HEK293 (cell line): ENCODE results near the gene MPZL1.

Experiments used
- BCL6B ChIP-seq: fragments of 450-650 bp; formaldehyde crosslinking; IDR thresholded peaks from 2 replicates; pipeline ENCODE4 v1.5.1; 2017; ENCODE audit warnings: missing biosample characterization, missing genetic modification characterization
- GFI1B ChIP-seq: fragments of 450-650 bp; formaldehyde crosslinking; IDR thresholded peaks from 2 replicates; pipeline ENCODE4 v1.5.1; 2016; ENCODE audit warnings: missing biosample characterization, missing genetic modification characterization
- HIC1 ChIP-seq: fragments of 450-650 bp; formaldehyde crosslinking; IDR thresholded peaks from 2 replicates; pipeline ENCODE4 v1.5.1; 2016; ENCODE audit warnings: missing biosample characterization, missing genetic modification characterization
- PATZ1 ChIP-seq: fragments of 450-650 bp; formaldehyde crosslinking; IDR thresholded peaks from 2 replicates; pipeline ENCODE4 v1.5.1; 2016; ENCODE audit warnings: missing biosample characterization, missing genetic modification characterization
- RBAK ChIP-seq: fragments of 450-650 bp; formaldehyde crosslinking; IDR thresholded peaks from 2 replicates; pipeline ENCODE4 v1.5.1; 2016; ENCODE audit warnings: missing biosample characterization, missing genetic modification characterization
- SALL2 ChIP-seq: fragments of 450-650 bp; formaldehyde crosslinking; IDR thresholded peaks from 2 replicates; pipeline ENCODE4 v1.5.0; 2017; ENCODE audit warnings: missing biosample characterization, mild to moderate bottlenecking, missing genetic modification characterization, borderline replicate concordance
- ZBTB49 ChIP-seq: fragments of 450-650 bp; formaldehyde crosslinking; IDR thresholded peaks from 2 replicates; pipeline ENCODE4 v1.5.1; 2016; ENCODE audit warnings: missing biosample characterization, missing genetic modification characterization, low read depth
- ZEB2 ChIP-seq: fragments of 450-650 bp; formaldehyde crosslinking; IDR thresholded peaks from 2 replicates; pipeline ENCODE4 v1.5.1; 2016; ENCODE audit warnings: missing biosample characterization, missing genetic modification characterization
- ZFP69B ChIP-seq: fragments of 450-650 bp; formaldehyde crosslinking; IDR thresholded peaks from 2 replicates; pipeline ENCODE4 v1.5.1; 2016; ENCODE audit warnings: missing biosample characterization, missing genetic modification characterization
- ZNF140 ChIP-seq: fragments of 450-650 bp; formaldehyde crosslinking; IDR thresholded peaks from 2 replicates; pipeline ENCODE4 v1.5.1; 2016; ENCODE audit warnings: missing biosample characterization, missing genetic modification characterization
- ZNF23 ChIP-seq: fragments of 450-650 bp; formaldehyde crosslinking; IDR thresholded peaks from 2 replicates; pipeline ENCODE4 v1.5.1; 2016; ENCODE audit warnings: missing biosample characterization, missing genetic modification characterization, borderline replicate concordance
- ZNF239 ChIP-seq: fragments of 450-650 bp; formaldehyde crosslinking; IDR thresholded peaks from 2 replicates; pipeline ENCODE4 v1.5.1; 2016; ENCODE audit warnings: missing biosample characterization, missing genetic modification characterization
- ZNF510 ChIP-seq: fragments of 450-650 bp; formaldehyde crosslinking; IDR thresholded peaks from 2 replicates; pipeline ENCODE4 v1.5.1; 2018; ENCODE audit warnings: mild to moderate bottlenecking, missing genetic modification characterization, missing biosample characterization; ENCODE audit not compliant: insufficient replicate concordance
- ZNF548 ChIP-seq: fragments of 450-650 bp; formaldehyde crosslinking; IDR thresholded peaks from 2 replicates; pipeline ENCODE4 v1.5.1; 2016; ENCODE audit warnings: missing biosample characterization, missing genetic modification characterization
- ZNF571 ChIP-seq: fragments of 450-650 bp; formaldehyde crosslinking; IDR thresholded peaks from 2 replicates; pipeline ENCODE4 v1.5.0; 2017; ENCODE audit warnings: missing biosample characterization, missing genetic modification characterization
- ZNF623 ChIP-seq: fragments of 450-650 bp; formaldehyde crosslinking; IDR thresholded peaks from 2 replicates; pipeline ENCODE4 v1.5.1; 2016; ENCODE audit warnings: missing biosample characterization, missing genetic modification characterization
- ZNF76 ChIP-seq: fragments of 450-650 bp; formaldehyde crosslinking; IDR thresholded peaks from 2 replicates; pipeline ENCODE4; 2016; ENCODE audit warnings: low read depth, missing biosample characterization, missing genetic modification characterization, borderline replicate concordance
- ZNF776 ChIP-seq: fragments of 450-650 bp; formaldehyde crosslinking; IDR thresholded peaks from 2 replicates; pipeline ENCODE4 v1.5.0; 2017; ENCODE audit warnings: missing biosample characterization, missing genetic modification characterization, borderline replicate concordance
- ZNF777 ChIP-seq: fragments of 450-650 bp; formaldehyde crosslinking; IDR thresholded peaks from 2 replicates; pipeline ENCODE4 v1.5.1; 2017; ENCODE audit warnings: missing biosample characterization, missing genetic modification characterization, borderline replicate concordance
- ZNF830 ChIP-seq: fragments of 450-650 bp; IDR thresholded peaks from 2 replicates; pipeline ENCODE4 v1.5.0; 2018; ENCODE audit warnings: missing biosample characterization, missing genetic modification characterization, low read depth, mild to moderate bottlenecking, moderate library complexity
- TF ChIP-seq, protein P1 (sequence below): fragments of 450-650 bp; formaldehyde crosslinking; IDR thresholded peaks from 2 replicates; pipeline ENCODE4; 2016; ENCODE audit warnings: missing biosample characterization, missing genetic modification characterization
- TF ChIP-seq, protein P2 (sequence below): fragments of 450-650 bp; formaldehyde crosslinking; IDR thresholded peaks from 2 replicates; pipeline ENCODE4 v1.5.1; 2016; ENCODE audit warnings: missing biosample characterization, missing genetic modification characterization
- TF ChIP-seq, protein P3 (sequence below): IDR thresholded peaks from 2 replicates; pipeline ENCODE4 v1.6.1; 2011; ENCODE audit warnings: mild to moderate bottlenecking, low read depth, low read length, borderline replicate concordance
- TF ChIP-seq, protein P4 (sequence below): fragments of 450-650 bp; formaldehyde crosslinking; IDR thresholded peaks from 2 replicates; pipeline ENCODE4 v1.5.1; 2016; ENCODE audit warnings: missing biosample characterization, missing genetic modification characterization

Gene MPZL1

DNA sequence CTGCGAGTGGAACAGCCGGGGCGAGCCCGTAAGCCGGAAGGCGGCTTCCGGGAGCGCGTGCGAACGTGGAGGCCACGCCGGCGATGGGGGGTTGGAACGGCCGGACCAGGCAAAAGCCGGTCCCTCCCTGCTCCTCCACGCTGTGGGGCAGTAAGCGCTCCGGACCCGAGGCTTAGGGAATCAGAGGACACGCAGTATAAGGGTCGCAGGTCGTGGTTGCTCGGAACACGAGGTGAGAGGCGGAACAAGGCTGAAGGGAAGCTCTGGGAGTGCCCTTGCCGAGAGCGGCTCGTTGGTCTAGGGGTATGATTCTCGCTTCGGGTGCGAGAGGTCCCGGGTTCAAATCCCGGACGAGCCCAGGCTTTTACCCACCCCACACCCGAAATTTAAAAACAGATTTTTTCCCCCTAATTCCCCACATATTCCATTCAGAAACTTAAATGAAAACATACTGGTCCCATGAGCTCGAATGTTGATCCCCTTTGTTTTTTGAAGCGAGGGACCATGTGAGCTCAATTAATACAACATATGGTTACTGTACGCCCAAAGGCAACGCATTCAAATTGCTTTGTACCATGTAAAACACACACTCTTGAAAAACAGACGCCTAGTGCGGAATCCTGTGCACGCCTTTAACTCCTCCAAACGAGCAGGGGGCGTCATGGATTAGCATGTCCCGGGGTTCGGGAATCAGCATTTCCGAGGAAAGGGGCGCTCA, 7.2 kb upstream of the MPZL1 start (continued):
- peak; percentile 67; the same call in 1 of the 2 replicates for TF ChIP-seq SALL2 (tag by site-specific recombination)
- no peak for TF ChIP-seq ZNF776 (tag by site-specific recombination)
- TF ChIP-seq ZNF23: no peak
- no peak for TF ChIP-seq ZBTB49 (tag by site-specific recombination)
- TF ChIP-seq, protein P1, sequence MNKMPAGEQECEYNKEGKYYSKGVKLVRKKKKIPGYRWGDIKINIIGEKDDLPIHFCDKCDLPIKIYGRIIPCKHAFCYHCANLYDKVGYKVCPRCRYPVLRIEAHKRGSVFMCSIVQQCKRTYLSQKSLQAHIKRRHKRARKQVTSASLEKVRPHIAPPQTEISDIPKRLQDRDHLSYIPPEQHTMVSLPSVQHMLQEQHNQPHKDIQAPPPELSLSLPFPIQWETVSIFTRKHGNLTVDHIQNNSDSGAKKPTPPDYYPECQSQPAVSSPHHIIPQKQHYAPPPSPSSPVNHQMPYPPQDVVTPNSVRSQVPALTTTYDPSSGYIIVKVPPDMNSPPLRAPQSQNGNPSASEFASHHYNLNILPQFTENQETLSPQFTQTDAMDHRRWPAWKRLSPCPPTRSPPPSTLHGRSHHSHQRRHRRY (tag by site-specific recombination): no peak
- peak; percentile 66; the same call in 1 of the 2 replicates for TF ChIP-seq ZNF76 (tag by site-specific recombination)
- no peak for TF ChIP-seq ZNF510
- TF ChIP-seq PATZ1 (tag by site-specific recombination): peak; percentile 41
- 0 out of 2 replicates have a peak, but pooled peaks have one; percentile 68 for TF ChIP-seq ZNF239 (tag by site-specific recombination)
- no peak for TF ChIP-seq ZNF623 (tag by site-specific recombination)
- TF ChIP-seq, protein P2, sequence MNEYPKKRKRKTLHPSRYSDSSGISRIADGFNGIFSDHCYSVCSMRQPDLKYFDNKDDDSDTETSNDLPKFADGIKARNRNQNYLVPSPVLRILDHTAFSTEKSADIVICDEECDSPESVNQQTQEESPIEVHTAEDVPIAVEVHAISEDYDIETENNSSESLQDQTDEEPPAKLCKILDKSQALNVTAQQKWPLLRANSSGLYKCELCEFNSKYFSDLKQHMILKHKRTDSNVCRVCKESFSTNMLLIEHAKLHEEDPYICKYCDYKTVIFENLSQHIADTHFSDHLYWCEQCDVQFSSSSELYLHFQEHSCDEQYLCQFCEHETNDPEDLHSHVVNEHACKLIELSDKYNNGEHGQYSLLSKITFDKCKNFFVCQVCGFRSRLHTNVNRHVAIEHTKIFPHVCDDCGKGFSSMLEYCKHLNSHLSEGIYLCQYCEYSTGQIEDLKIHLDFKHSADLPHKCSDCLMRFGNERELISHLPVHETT (tag by site-specific recombination): peak; percentile 96
- TF ChIP-seq, protein P3, sequence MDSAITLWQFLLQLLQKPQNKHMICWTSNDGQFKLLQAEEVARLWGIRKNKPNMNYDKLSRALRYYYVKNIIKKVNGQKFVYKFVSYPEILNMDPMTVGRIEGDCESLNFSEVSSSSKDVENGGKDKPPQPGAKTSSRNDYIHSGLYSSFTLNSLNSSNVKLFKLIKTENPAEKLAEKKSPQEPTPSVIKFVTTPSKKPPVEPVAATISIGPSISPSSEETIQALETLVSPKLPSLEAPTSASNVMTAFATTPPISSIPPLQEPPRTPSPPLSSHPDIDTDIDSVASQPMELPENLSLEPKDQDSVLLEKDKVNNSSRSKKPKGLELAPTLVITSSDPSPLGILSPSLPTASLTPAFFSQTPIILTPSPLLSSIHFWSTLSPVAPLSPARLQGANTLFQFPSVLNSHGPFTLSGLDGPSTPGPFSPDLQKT: peak; percentile 34; the same call in 1 of the 2 replicates
- TF ChIP-seq ZNF571 (tag by site-specific recombination): no peak
- TF ChIP-seq ZNF830 (tag by site-specific recombination): no peak
- peak; percentile 77; the same call in 1 of the 2 replicates for TF ChIP-seq ZFP69B (tag by site-specific recombination)
- no peak for TF ChIP-seq BCL6B
- no peak; the same call in 1 of the 2 replicates for TF ChIP-seq ZNF548 (tag by site-specific recombination)
- no peak for TF ChIP-seq HIC1 (tag by site-specific recombination)
- TF ChIP-seq ZEB2 (tag by site-specific recombination): peak; percentile 94
- no peak for TF ChIP-seq ZNF140 (tag by site-specific recombination)
- TF ChIP-seq ZNF777 (tag by site-specific recombination): no peak; the same call in 1 of the 2 replicates
- TF ChIP-seq, protein P4, sequence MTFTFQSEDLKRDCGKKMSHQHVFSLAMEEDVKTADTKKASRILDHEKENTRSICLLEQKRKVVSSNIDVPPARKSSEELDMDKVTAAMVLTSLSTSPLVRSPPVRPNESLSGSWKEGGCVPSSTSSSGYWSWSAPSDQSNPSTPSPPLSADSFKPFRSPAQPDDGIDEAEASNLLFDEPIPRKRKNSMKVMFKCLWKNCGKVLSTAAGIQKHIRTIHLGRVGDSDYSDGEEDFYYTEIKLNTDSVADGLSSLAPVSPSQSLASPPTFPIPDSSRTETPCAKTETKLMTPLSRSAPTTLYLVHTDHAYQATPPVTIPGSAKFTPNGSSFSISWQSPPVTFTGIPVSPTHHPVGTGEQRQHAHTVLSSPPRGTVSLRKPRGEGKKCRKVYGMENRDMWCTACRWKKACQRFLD (tag by site-specific recombination): no peak
- TF ChIP-seq RBAK: no peak
- TF ChIP-seq GFI1B (tag by site-specific recombination): peak; percentile 43; the same call in 1 of the 2 replicates
